Loucy (cell line): Measurements from ENCODE around the gene WDR64.

ENCODE experiments used
- H2AFZ ChIP-seq: fragments of 200-600 bp; sonication (generic); 2 replicates; pipeline ENCODE4 v1.6.0; 2016; ENCODE audit warnings: antibody characterized with exemption, mild to moderate bottlenecking, low read length, moderate library complexity
- H3F3A ChIP-seq: fragments of 200-600 bp; 2 replicates; pipeline ENCODE4 v1.6.0; 2016; ENCODE audit warnings: antibody characterized with exemption, low read depth, mild to moderate bottlenecking
- H3K27me3 ChIP-seq: fragments of 200-600 bp; sonication (generic); 2 replicates; pipeline ENCODE4 v1.6.1; 2014; ENCODE audit warnings: low read length, mild to moderate bottlenecking; ENCODE audit not compliant: insufficient read depth, poor library complexity, severe bottlenecking
- H3K36me3 ChIP-seq: fragments of 200-600 bp; sonication (generic); 2 replicates; pipeline ENCODE4 v1.6.1; 2016; ENCODE audit warnings: low read length; ENCODE audit not compliant: insufficient read depth
- H3K4me1 ChIP-seq: fragments of 200-600 bp; sonication (generic); 2 replicates; pipeline ENCODE4 v1.5.1; 2014; ENCODE audit warnings: low read length, mild to moderate bottlenecking; ENCODE audit not compliant: insufficient read depth, poor library complexity, severe bottlenecking
- H3K4me2 ChIP-seq: fragments of 200-600 bp; sonication (generic); 2 replicates; pipeline ENCODE4 v1.6.0; 2014; ENCODE audit warnings: antibody characterized with exemption, low read length, low read depth, mild to moderate bottlenecking; ENCODE audit not compliant: poor library complexity, severe bottlenecking
- H3K4me3 ChIP-seq: fragments of 200-600 bp; sonication (generic); 2 replicates; pipeline ENCODE4 v1.5.1; 2014; ENCODE audit warnings: low read length, mild to moderate bottlenecking, mixed read lengths; ENCODE audit not compliant: poor library complexity, severe bottlenecking
- H3K79me2 ChIP-seq: fragments of 200-600 bp; sonication (generic); 2 replicates; pipeline ENCODE4 v1.6.1; 2014; ENCODE audit warnings: low read length; ENCODE audit not compliant: insufficient read depth
- H3K9ac ChIP-seq: fragments of 200-600 bp; sonication (generic); 2 replicates; pipeline ENCODE4 v1.6.0; 2014; ENCODE audit warnings: mild to moderate bottlenecking, low read depth, low read length, moderate library complexity; ENCODE audit not compliant: poor library complexity, severe bottlenecking
- H3K9me2 ChIP-seq: fragments of 200-600 bp; sonication (generic); replicated peaks from 2 replicates; pipeline ENCODE4 v1.6.1; 2016; ENCODE audit warnings: low read depth, low read length, mixed read lengths
- H3K9me3 ChIP-seq: fragments of 200-600 bp; sonication (generic); 2 replicates; pipeline ENCODE4 v1.6.1; 2014; ENCODE audit warnings: mild to moderate bottlenecking, antibody characterized with exemption, low read length, low read depth; ENCODE audit not compliant: insufficient read depth
- H4K20me1 ChIP-seq: fragments of 200-600 bp; sonication (generic); 2 replicates; pipeline ENCODE4 v1.6.0; 2014; ENCODE audit warnings: antibody characterized with exemption, low read length, mild to moderate bottlenecking; ENCODE audit not compliant: insufficient read depth, poor library complexity, severe bottlenecking
- CTCF ChIP-seq: fragments of 200-600 bp; sonication (generic); conservative IDR thresholded peaks from 2 replicates; pipeline ENCODE4 v1.5.1; 2014; ENCODE audit warnings: mild to moderate bottlenecking, antibody characterized with exemption, low read length
- EZH2phosphoT487 ChIP-seq: fragments of 200-600 bp; IDR thresholded peaks from 2 replicates; pipeline ENCODE4 v1.6.1; 2018; ENCODE audit warnings: antibody characterized with exemption, mild to moderate bottlenecking, moderate library complexity, borderline replicate concordance

WDR64 gene

GRCh38 chr1:241717975-241718374 is 65.9 kb downstream of the WDR64 start:
- Histone ChIP-seq H3K79me2 (no peaks in the 10 kb centered on the region), H3K9ac (no peak overlapping the region), H2AFZ (no peak overlapping the region), H3K4me2 (no peak overlapping the region), H3K36me3 (no peaks in the 10 kb centered on the region), H3F3A (no peaks in the 10 kb centered on the region), H3K9me3 (no peaks in the 10 kb centered on the region), H3K4me3 (no peak overlapping the region), H3K27me3 (no peaks in the 10 kb centered on the region), H4K20me1 (no peaks in the 10 kb centered on the region), H3K9me2 (no peaks in the 10 kb centered on the region), H3K4me1 (no peaks in the 10 kb centered on the region)
- TF ChIP-seq CTCF (no peak), EZH2phosphoT487 (no peak)

- Histone ChIP-seq H3K4me3 (no peak overlapping the region), H3K36me3 (no peaks in the 10 kb centered on the region), H2AFZ (no peak overlapping the region), H3K9me2 (no peaks in the 10 kb centered on the region), H4K20me1 (no peaks in the 10 kb centered on the region), H3K4me1 (no peaks in the 10 kb centered on the region), H3K4me2 (no peak overlapping the region), H3K27me3 (no peaks in the 10 kb centered on the region), H3K9ac (no peak overlapping the region), H3K79me2 (no peaks in the 10 kb centered on the region), H3F3A (no peaks in the 10 kb centered on the region), H3K9me3 (no peaks in the 10 kb centered on the region)
- TF ChIP-seq CTCF (no peak), EZH2phosphoT487 (no peak)
Observed at GRCh38 chr1:241721011-241721410, 68.9 kb downstream of the WDR64 start.

- H3K4me2 ChIP-seq: no peak overlapping the region
- no peaks in the 10 kb centered on the region for H4K20me1 ChIP-seq
- TF ChIP-seq EZH2phosphoT487 (no peak), CTCF (no peak)
Observed at GRCh38 chr1:241722947-241723346, 70.9 kb downstream of the WDR64 start.

More at GRCh38 chr1:241722947-241723346, 70.9 kb downstream of the WDR64 start:
- H3K9me3 ChIP-seq: no peaks in the 10 kb centered on the region
- H3K36me3 ChIP-seq: no peaks in the 10 kb centered on the region
- H3K27me3 ChIP-seq: no peaks in the 10 kb centered on the region
- H3K4me3 ChIP-seq: no peak overlapping the region
- H3F3A ChIP-seq: no peaks in the 10 kb centered on the region
- no peaks in the 10 kb centered on the region for H3K9me2 ChIP-seq
- no peak overlapping the region for H2AFZ ChIP-seq
- no peaks in the 10 kb centered on the region for H3K79me2 ChIP-seq
- H3K4me1 ChIP-seq: no peaks in the 10 kb centered on the region
- no peak overlapping the region for H3K9ac ChIP-seq
